Glutamatergic neuron (in vitro differentiated cells): ENCODE results near the gene RPL3. TPM values are rescaled to one million over a fixed set of nuclear protein-coding genes. Genes with fewer than 3 reads are reported as not detected.
"Not testable (repeated sequence)": the region's sequence is repeated elsewhere in the genome, so short reads cannot be mapped to it uniquely, and the experiment has no call there.

Source experiments
- DNase-seq: peaks from one replicate; pipeline ENCODE4 v3.0.0; 2022
- H3K27ac Mint-ChIP-seq: one replicate; pipeline ENCODE4 v1.8.0; 2020; ENCODE audit warnings: mild to moderate bottlenecking, mixed read lengths, inconsistent platforms; ENCODE audit not compliant: unreplicated experiment
- H3K27me3 Mint-ChIP-seq: one replicate; pipeline ENCODE4 v1.8.0; 2020; ENCODE audit warnings: mild to moderate bottlenecking, moderate library complexity, mixed read lengths, inconsistent platforms; ENCODE audit not compliant: unreplicated experiment
- H3K36me3 Mint-ChIP-seq: one replicate; pipeline ENCODE4 v1.8.0; 2020; ENCODE audit warnings: mild to moderate bottlenecking, mixed read lengths, inconsistent platforms; ENCODE audit not compliant: unreplicated experiment
- H3K4me1 Mint-ChIP-seq: one replicate; pipeline ENCODE4 v1.8.0; 2020; ENCODE audit warnings: mild to moderate bottlenecking, low read depth, mixed read lengths, inconsistent platforms; ENCODE audit not compliant: unreplicated experiment
- H3K4me3 Mint-ChIP-seq: one replicate; pipeline ENCODE4 v1.8.0; 2020; ENCODE audit warnings: mild to moderate bottlenecking, mixed read lengths, inconsistent platforms; ENCODE audit not compliant: unreplicated experiment
- H3K9me3 Mint-ChIP-seq: one replicate; pipeline ENCODE4 v1.8.0; 2020; ENCODE audit warnings: mild to moderate bottlenecking, moderate library complexity, mixed read lengths, inconsistent platforms; ENCODE audit not compliant: unreplicated experiment
- CTCF ChIP-seq: fragments of 200-600 bp; sonication (generic); IDR thresholded peaks from one replicate; pipeline ENCODE4 v1.5.0; 2021; ENCODE audit not compliant: partially characterized antibody, unreplicated experiment
- total RNA-seq: library from RNA; stranded (reverse); fragmentation: NEBNext Ultra II Directional; extraction: Animal tissue kit (Norgen Biotek cat#: 25700); gene quantifications from one replicate; pipeline ENCODE4 v1.2.1, GENCODE V29; 2021; ENCODE audit not compliant: unreplicated experiment

The RPL3 gene
- total RNA-seq, 1 donor from 2014 or later = 1,061 TPM

DNA sequence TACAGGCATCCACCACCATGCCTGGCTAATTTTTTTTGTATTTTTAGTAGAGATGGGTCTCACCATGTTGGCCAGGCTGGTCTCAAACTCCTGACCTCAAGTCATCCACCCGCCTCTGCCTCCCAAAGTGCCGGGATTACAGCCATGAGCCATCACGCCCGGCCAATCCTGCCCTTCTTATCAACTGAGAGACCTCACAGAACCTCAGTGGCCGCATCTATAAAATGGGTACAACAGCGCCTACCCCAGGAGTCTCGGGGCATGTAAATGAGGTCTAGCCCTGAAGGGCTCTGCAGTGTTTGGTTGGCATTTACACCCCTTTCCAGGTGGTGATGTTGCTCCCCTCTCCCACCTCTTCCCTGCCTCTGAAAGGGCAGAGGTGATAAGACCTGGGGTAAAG is 42.1 kb upstream of the RPL3 start:
- Mint-ChIP-seq H3K27ac (no peak overlapping the region), H3K36me3 (no peaks in the 10 kb centered on the region), H3K4me1 (peaks cover 39% of the 10 kb centered on the region), H3K4me3 (no peak overlapping the region), H3K27me3 (peaks cover 23% of the 10 kb centered on the region), H3K9me3 (peaks cover 11% of the 10 kb centered on the region)
- DNase-seq = no peak
- TF ChIP-seq CTCF = no peak

GRCh38 chr22:39360674-39361413 is 41.4 kb upstream of the RPL3 start:
- Mint-ChIP-seq H3K4me1 (peaks cover 39% of the 10 kb centered on the region), H3K4me3 (peak overlapping the region; percentile 46), H3K27ac (peak overlapping the region; percentile 65), H3K9me3 (peaks cover 15% of the 10 kb centered on the region), H3K27me3 (peaks cover 23% of the 10 kb centered on the region), H3K36me3 (no peaks in the 10 kb centered on the region)
- no peak for DNase-seq
- no peak for TF ChIP-seq CTCF

GRCh38 chr22:39360242-39360641 is 40.8 kb upstream of the RPL3 start:
- Mint-ChIP-seq H3K4me1 (peaks cover 39% of the 10 kb centered on the region), H3K27me3 (peaks cover 23% of the 10 kb centered on the region), H3K36me3 (no peaks in the 10 kb centered on the region), H3K27ac (peak overlapping the region; percentile 65), H3K9me3 (peaks cover 16% of the 10 kb centered on the region), H3K4me3 (peak overlapping the region; percentile 21)
- no peak for TF ChIP-seq CTCF
- no peak for DNase-seq

DNA sequence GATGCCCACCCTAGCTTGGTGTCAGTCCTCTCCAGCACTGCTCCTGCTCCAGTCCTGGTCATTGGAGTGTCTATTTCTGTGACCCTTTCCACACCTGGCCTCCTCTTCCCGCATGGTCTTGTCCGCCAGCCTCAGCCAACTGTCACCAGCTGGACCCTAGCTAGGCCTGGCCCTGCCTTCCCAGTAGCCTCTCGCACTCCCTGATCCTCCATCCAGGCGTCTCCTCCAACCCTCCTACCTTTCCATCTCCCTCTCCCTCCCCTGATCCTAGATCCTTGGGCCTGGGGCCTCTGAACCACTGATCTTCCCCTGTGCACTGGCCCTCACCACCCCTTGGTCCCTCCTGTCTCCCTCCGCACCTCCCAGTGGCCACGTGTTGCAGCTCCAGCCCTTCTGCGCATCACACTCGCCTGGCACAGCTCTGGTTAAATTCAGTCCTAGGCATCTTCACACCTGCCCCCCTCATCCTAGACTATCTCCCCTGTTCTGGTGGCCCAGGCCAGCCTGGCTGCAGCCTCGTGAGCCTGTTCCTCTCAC is 40.3 kb upstream of the RPL3 start:
- no peak for TF ChIP-seq CTCF
- no peaks in the 10 kb centered on the region for H3K36me3 Mint-ChIP-seq
- H3K4me3 Mint-ChIP-seq = peak overlapping the region; percentile 21
- peaks cover 36% of the 10 kb centered on the region for H3K4me1 Mint-ChIP-seq
- H3K27me3 Mint-ChIP-seq = peaks cover 23% of the 10 kb centered on the region
- no peak for DNase-seq
- H3K9me3 Mint-ChIP-seq = peaks cover 14% of the 10 kb centered on the region
- H3K27ac Mint-ChIP-seq = peak overlapping the region; percentile 65

- Mint-ChIP-seq H3K27me3 (peaks cover 20% of the 10 kb centered on the region), H3K9me3 (peaks cover 11% of the 10 kb centered on the region), H3K4me1 (peaks cover 26% of the 10 kb centered on the region), H3K27ac (peak overlapping the region; percentile 57)
- not testable (repeated sequence) for DNase-seq, H3K4me3 Mint-ChIP-seq, H3K36me3 Mint-ChIP-seq
Measured at GRCh38 chr22:39358197-39358596, 38.8 kb upstream of the RPL3 start.

- Mint-ChIP-seq H3K27me3 (peaks cover 14% of the 10 kb centered on the region), H3K4me1 (peaks cover 20% of the 10 kb centered on the region)
- H3K36me3 Mint-ChIP-seq, H3K4me3 Mint-ChIP-seq, H3K27ac Mint-ChIP-seq, H3K9me3 Mint-ChIP-seq, DNase-seq: not testable (repeated sequence)
Measured at GRCh38 chr22:39357110-39358108, 38.0 kb upstream of the RPL3 start.
